ENCODE data around the gene ANKRD10. TPM values are rescaled to one million over a fixed set of nuclear protein-coding genes. Genes with fewer than 3 reads are reported as not detected.

ANKRD10 gene
- total RNA-seq, 1 experiment from 2014 or later, result 159 TPM

GRCh38 chr13:110925023-110925612 is 10.2 kb upstream of the ANKRD10 start:
- Histone ChIP-seq H3K56ac (ENCODE audit: insufficient read length, low read depth, low read length) (no peak overlapping the region), H3K79me2 (ENCODE audit: insufficient read depth, low read length) (no peaks in the 10 kb centered on the region), H2BK12ac (ENCODE audit: insufficient read length, low read depth, low read length) (no peak overlapping the region), H3K4me1 (ENCODE audit: insufficient read depth, low read length) (peaks cover 3% of the 10 kb centered on the region; the same call in 1 of the 2 replicates), H4K5ac (ENCODE audit: insufficient read length, low read depth, low read length) (no peak overlapping the region), H3K14ac (ENCODE audit: insufficient read depth, low read length) (no peak overlapping the region), H4K20me1 (ENCODE audit: control insufficient read depth, insufficient read depth, insufficient read length) (no peaks in the 10 kb centered on the region), H3K9ac (ENCODE audit: extremely low read depth, insufficient read length, low read length) (no peak overlapping the region), H2BK120ac (ENCODE audit: low read depth, low read length, poor library complexity, severe bottlenecking) (no peak overlapping the region), H3K4me2 (ENCODE audit: insufficient read depth, insufficient read length, low read length) (no peak overlapping the region), H3K4ac (ENCODE audit: low read depth, low read length) (no peak overlapping the region), H3K27me3 (ENCODE audit: insufficient read depth, low read length) (no peaks in the 10 kb centered on the region), H3K9me3 (ENCODE audit: control insufficient read depth, low read depth, low read length) (no peaks in the 10 kb centered on the region), H2BK15ac (ENCODE audit: low read depth, low read length) (no peak overlapping the region), H2BK20ac (ENCODE audit: low read depth, low read length, poor library complexity, severe bottlenecking) (no peak overlapping the region), H2BK5ac (ENCODE audit: insufficient read length, low read length) (no peak overlapping the region), H4K91ac (ENCODE audit: insufficient read length, low read depth, low read length) (no peak overlapping the region), H3T11ph (ENCODE audit: low read length) (no peak overlapping the region), H3K79me1 (ENCODE audit: insufficient read depth, low read depth, low read length, poor library complexity, severe bottlenecking) (no peaks in the 10 kb centered on the region), H2AFZ (ENCODE audit: low read length) (no peak overlapping the region), H3K18ac (ENCODE audit: insufficient read length, low read depth, low read length) (no peak overlapping the region), H3K23me2 (ENCODE audit: insufficient read length, low read depth, low read length, poor library complexity, severe bottlenecking) (no peaks in the 10 kb centered on the region), H2AK5ac (ENCODE audit: insufficient read length, low read length) (no peak overlapping the region), H3K23ac (ENCODE audit: insufficient read length, low read depth, low read length) (no peak overlapping the region), H4K8ac (replicated peaks; ENCODE audit: insufficient read length, low read depth, low read length) (no peak overlapping the region), H3K27ac (ENCODE audit: insufficient read length, low read depth, low read length) (no peak overlapping the region)
- DNase-seq, result peak; percentile 60
- peak; percentile 74 for TF ChIP-seq CTCF (conservative IDR thresholded peaks at IDR 0.05)
- Mint-ChIP-seq H3K4me1 (peaks cover 25 to 28% of the 10 kb centered on the region in 2 experiments), H3K36me3 (ENCODE audit: insufficient read depth in 1 of 3, low read depth in 3 of 3) (no peaks in the 10 kb centered on the region), H3K27ac (no peak overlapping the region), H3K9me3 (no peaks in the 10 kb centered on the region; a peak in 1 of 5 replicates), H3K27me3 (ENCODE audit: low read depth) (peaks cover 8% of the 10 kb centered on the region), H3K4me3 (no peak overlapping the region)
- WGBS (ENCODE audit: extremely low coverage, insufficient read length, low lambda C conversion rate), result no CpG with 5 or more reads among the region's 8 CpGs
